GM15510 (cell line): Measurements from ENCODE around the gene STK10.

ENCODE experiments used
- POLR2A ChIP-seq: IDR thresholded peaks from 3 replicates; pipeline ENCODE4 v1.6.1; 2011; ENCODE audit warnings: borderline replicate concordance; ENCODE audit not compliant: insufficient read length; ENCODE audit errors: extremely low read depth

The STK10 gene

GRCh38 chr5:172029876-172030275, 158.1 kb downstream of the STK10 start:
- TF ChIP-seq POLR2A: no peak

GRCh38 chr5:172028167-172028566, 159.9 kb downstream of the STK10 start:
- TF ChIP-seq POLR2A: no peak

GRCh38 chr5:172015346-172015745, 172.7 kb downstream of the STK10 start:
- no peak for TF ChIP-seq POLR2A

- no peak for TF ChIP-seq POLR2A
These were observed 177.7 kb downstream of the STK10 start for GRCh38 chr5:172010278-172010677.

GRCh38 chr5:172009536-172010270, 178.3 kb downstream of the STK10 start:
- no peak for TF ChIP-seq POLR2A

- no peak for TF ChIP-seq POLR2A
These were observed 179.3 kb downstream of the STK10 start for GRCh38 chr5:172008689-172009141.

GRCh38 chr5:172008111-172008455, 179.9 kb downstream of the STK10 start:
- no peak for TF ChIP-seq POLR2A

- no peak for TF ChIP-seq POLR2A
These were observed 180.6 kb downstream of the STK10 start for GRCh38 chr5:172007175-172008110.

GRCh38 chr5:172006321-172007174, 181.5 kb downstream of the STK10 start, which contains the start of gene FBXW11:
Gene FBXW11, minus strand, starts transcription at chr5:172006638. Its CDS starts 136 bp downstream, at chr5:172006502.
- TF ChIP-seq POLR2A: peak; percentile 96

GRCh38 chr5:172005708-172006320, 182.2 kb downstream of the STK10 start:
- TF ChIP-seq POLR2A: no peak

- no peak for TF ChIP-seq POLR2A
These were observed 183.2 kb downstream of the STK10 start for GRCh38 chr5:172004824-172005237.

- no peak for TF ChIP-seq POLR2A
These were observed 184.3 kb downstream of the STK10 start for GRCh38 chr5:172003746-172004145.

- TF ChIP-seq POLR2A: no peak
These were observed 185.0 kb downstream of the STK10 start for GRCh38 chr5:172002840-172003512.

- TF ChIP-seq POLR2A: no peak
These were observed 185.7 kb downstream of the STK10 start for GRCh38 chr5:172002310-172002709.
